Choroid plexus epithelial cell (primary cell): ENCODE data around the gene BBS9.

Experiments used
- DNase-seq: peaks from one replicate; pipeline ENCODE4 v3.0.0-alpha.2; 2010; ENCODE audit warnings: low read depth
- H3K4me3 ChIP-seq: 2 replicates; pipeline ENCODE4 v1.5.1; 2011; ENCODE audit warnings: low read depth, mild to moderate bottlenecking, control low read depth, low read length, moderate library complexity
- CTCF ChIP-seq: conservative IDR thresholded peaks from 2 replicates; pipeline ENCODE4 v1.5.1; 2011; ENCODE audit warnings: low read depth, mild to moderate bottlenecking, control low read depth, inconsistent platforms, low read length, moderate library complexity

Gene BBS9

GRCh38 chr7:33539198-33539597, 409.8 kb downstream of the BBS9 start:
- H3K4me3 ChIP-seq = no peak overlapping the region
- no peak for DNase-seq
- no peak for TF ChIP-seq CTCF

GRCh38 chr7:33539659-33540400, 410.5 kb downstream of the BBS9 start:
- DNase-seq = no peak
- TF ChIP-seq CTCF = no peak
- no peak overlapping the region for H3K4me3 ChIP-seq

GRCh38 chr7:33547880-33548279, 418.5 kb downstream of the BBS9 start:
- DNase-seq = no peak
- TF ChIP-seq CTCF = no peak
- no peak overlapping the region for H3K4me3 ChIP-seq

GRCh38 chr7:33550363-33550762, 421.0 kb downstream of the BBS9 start:
- no peak overlapping the region for H3K4me3 ChIP-seq
- DNase-seq = no peak
- no peak for TF ChIP-seq CTCF

- no peak for TF ChIP-seq CTCF
- no peak overlapping the region for H3K4me3 ChIP-seq
- DNase-seq = no peak
Measured at GRCh38 chr7:33550979-33551378, 421.6 kb downstream of the BBS9 start.

- TF ChIP-seq CTCF = no peak
- H3K4me3 ChIP-seq = no peak overlapping the region
- no peak for DNase-seq
Measured at GRCh38 chr7:33554046-33554445, 424.7 kb downstream of the BBS9 start.

GRCh38 chr7:33554576-33554975, 425.2 kb downstream of the BBS9 start:
- TF ChIP-seq CTCF = no peak

More at GRCh38 chr7:33554576-33554975, 425.2 kb downstream of the BBS9 start:
- H3K4me3 ChIP-seq = no peak overlapping the region
- no peak for DNase-seq
